ENCODE measurements around the gene WDR90. TPM values are rescaled to one million over a fixed set of nuclear protein-coding genes. Genes with fewer than 3 reads are reported as not detected.

The WDR90 gene
- total RNA-seq, 1 donor from 2014 or later, result 34.9 TPM

- DNase-seq (ENCODE audit: extremely low spot score in 2 of 2), result no peak
- Histone ChIP-seq H3K4me1 (peaks cover 17% of the 10 kb centered on the region), H3K4me3 (no peak overlapping the region), H3K36me3 (no peaks in the 10 kb centered on the region), H3K27ac (no peak overlapping the region), H3K27me3 (peaks cover 37% of the 10 kb centered on the region), H3K9me3 (no peaks in the 10 kb centered on the region)
- TF ChIP-seq POLR2A (IDR thresholded peaks at IDR 0.05), result no peak
- no peak for TF ChIP-seq POLR2AphosphoS5 (IDR thresholded peaks at IDR 0.05; ENCODE audit: insufficient read depth in 1 of 2, low read depth in 1 of 2)
- TF ChIP-seq, protein P1, sequence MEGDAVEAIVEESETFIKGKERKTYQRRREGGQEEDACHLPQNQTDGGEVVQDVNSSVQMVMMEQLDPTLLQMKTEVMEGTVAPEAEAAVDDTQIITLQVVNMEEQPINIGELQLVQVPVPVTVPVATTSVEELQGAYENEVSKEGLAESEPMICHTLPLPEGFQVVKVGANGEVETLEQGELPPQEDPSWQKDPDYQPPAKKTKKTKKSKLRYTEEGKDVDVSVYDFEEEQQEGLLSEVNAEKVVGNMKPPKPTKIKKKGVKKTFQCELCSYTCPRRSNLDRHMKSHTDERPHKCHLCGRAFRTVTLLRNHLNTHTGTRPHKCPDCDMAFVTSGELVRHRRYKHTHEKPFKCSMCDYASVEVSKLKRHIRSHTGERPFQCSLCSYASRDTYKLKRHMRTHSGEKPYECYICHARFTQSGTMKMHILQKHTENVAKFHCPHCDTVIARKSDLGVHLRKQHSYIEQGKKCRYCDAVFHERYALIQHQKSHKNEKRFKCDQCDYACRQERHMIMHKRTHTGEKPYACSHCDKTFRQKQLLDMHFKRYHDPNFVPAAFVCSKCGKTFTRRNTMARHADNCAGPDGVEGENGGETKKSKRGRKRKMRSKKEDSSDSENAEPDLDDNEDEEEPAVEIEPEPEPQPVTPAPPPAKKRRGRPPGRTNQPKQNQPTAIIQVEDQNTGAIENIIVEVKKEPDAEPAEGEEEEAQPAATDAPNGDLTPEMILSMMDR (IDR thresholded peaks at IDR 0.05), result no peak
- intact Hi-C loops (cut with DNase I), result no loop called here
Measured at GRCh38 chr16:704552-705380, 55.6 kb downstream of the WDR90 start.

- intact Hi-C loops (cut with DNase I), result no loop called here
- Histone ChIP-seq H3K27me3 (peaks cover 37% of the 10 kb centered on the region), H3K4me3 (peak within 1 kb of the TSS in 1 of 2 donors; percentile 19), H3K36me3 (no peaks in the 10 kb centered on the region), H3K9me3 (no peaks in the 10 kb centered on the region), H3K27ac (no peak within 1 kb of the TSS), H3K4me1 (peaks cover 17% of the 10 kb centered on the region)
- TF ChIP-seq POLR2AphosphoS5 (IDR thresholded peaks at IDR 0.05; ENCODE audit: insufficient read depth in 1 of 2, low read depth in 1 of 2), result no peak
- TF ChIP-seq, protein P1 (IDR thresholded peaks at IDR 0.05), result no peak
- TF ChIP-seq POLR2A (IDR thresholded peaks at IDR 0.05), result no peak
- DNase-seq (ENCODE audit: extremely low spot score in 2 of 2), result no peak
Measured at GRCh38 chr16:705431-706188, 56.4 kb downstream of the WDR90 start, which contains the start of gene FBXL16. Gene FBXL16, minus strand, starts transcription at chr16:705801. Its CDS starts 8,396 bp downstream, at chr16:697405.

- no peak overlapping the region for H3K27ac ChIP-seq
- H3K9me3 ChIP-seq, result no peaks in the 10 kb centered on the region
- TF ChIP-seq POLR2A (IDR thresholded peaks at IDR 0.05) (no peak), POLR2AphosphoS5 (IDR thresholded peaks at IDR 0.05; ENCODE audit: insufficient read depth in 1 of 2, low read depth in 1 of 2) (no peak)
- TF ChIP-seq, protein P1 (IDR thresholded peaks at IDR 0.05), result no peak
- DNase-seq (ENCODE audit: extremely low spot score in 2 of 2), result no peak
- H3K27me3 ChIP-seq, result peaks cover 34% of the 10 kb centered on the region
- intact Hi-C loops (cut with DNase I), result no loop called here
- H3K4me3 ChIP-seq, result peak overlapping the region in 1 of 2 donors; percentile 19
- no peaks in the 10 kb centered on the region for H3K36me3 ChIP-seq
- peaks cover 11% of the 10 kb centered on the region for H3K4me1 ChIP-seq
Measured at GRCh38 chr16:706189-707061, 57.3 kb downstream of the WDR90 start.

DNA sequence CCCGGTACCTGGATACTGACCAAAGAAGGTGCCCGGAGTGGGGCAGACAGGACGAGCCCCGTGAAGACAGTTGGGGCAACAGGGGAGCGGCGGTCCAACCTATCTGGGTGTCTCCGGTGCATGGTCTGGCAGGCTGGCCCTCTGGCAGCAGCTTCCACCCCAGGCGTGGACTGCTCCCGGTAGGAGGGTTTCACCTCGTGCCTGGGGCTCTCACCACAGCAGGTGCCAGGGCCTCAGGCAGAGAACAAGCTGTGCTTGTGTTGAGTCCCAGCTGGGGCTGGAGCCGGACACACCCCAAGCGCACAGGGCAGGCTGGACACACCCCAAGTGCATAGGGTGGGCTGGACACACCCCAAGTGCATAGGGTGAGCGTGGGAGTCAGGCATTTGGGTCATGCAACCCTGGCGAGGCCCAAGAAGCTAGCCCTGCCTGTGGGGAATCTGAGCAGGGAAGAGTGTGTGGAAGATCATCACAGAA, 57.9 kb downstream of the WDR90 start:
- peaks cover 28% of the 10 kb centered on the region for H3K27me3 ChIP-seq
- TF ChIP-seq POLR2AphosphoS5 (IDR thresholded peaks at IDR 0.05; ENCODE audit: insufficient read depth in 1 of 2, low read depth in 1 of 2), result no peak
- TF ChIP-seq, protein P1 (IDR thresholded peaks at IDR 0.05), result no peak
- no peak for TF ChIP-seq POLR2A (IDR thresholded peaks at IDR 0.05)
- H3K4me1 ChIP-seq, result peaks cover 11% of the 10 kb centered on the region
- DNase-seq (ENCODE audit: extremely low spot score in 2 of 2), result no peak
- H3K9me3 ChIP-seq, result no peaks in the 10 kb centered on the region
- no peaks in the 10 kb centered on the region for H3K36me3 ChIP-seq
- H3K27ac ChIP-seq, result no peak overlapping the region
- H3K4me3 ChIP-seq, result no peak overlapping the region
- intact Hi-C loops (cut with DNase I), result no loop called here
